GM21381 (cell line): ENCODE data around the gene ILK.

Experiments used
- ATAC-seq: cut with Tn5 transposase; IDR thresholded peaks from one replicate; pipeline ENCODE4 v1.9.1; 2021; ENCODE audit warnings: mild to moderate bottlenecking, moderate library complexity; ENCODE audit not compliant: unreplicated experiment

Gene ILK

GRCh38 chr11:6619004-6619745 is 15.6 kb downstream of the ILK start, which contains the start of gene TPP1:
Gene TPP1, minus strand, starts transcription at chr11:6619422. Its CDS starts 22 bp downstream, at chr11:6619400.
- ATAC-seq: peak; percentile 98

DNA sequence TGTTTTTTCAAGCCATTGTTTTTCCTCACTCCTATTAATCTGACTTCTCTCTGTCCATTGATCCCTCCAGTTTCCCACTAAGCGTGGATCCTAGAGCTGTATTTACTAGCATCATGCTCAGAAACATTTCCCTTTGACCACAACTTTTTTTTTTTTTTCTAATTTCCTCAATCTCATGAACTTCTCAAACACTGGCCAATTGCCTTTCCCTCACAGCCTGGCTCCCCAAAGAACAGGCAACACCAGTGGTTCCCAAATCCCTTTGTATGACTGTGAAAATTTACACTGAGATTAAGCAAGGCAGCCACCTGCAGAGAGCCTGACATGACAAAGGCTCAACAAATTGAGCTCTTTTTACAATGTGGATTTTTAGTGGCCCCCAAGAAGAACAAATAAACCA is 17.1 kb downstream of the ILK start:
- no peak for ATAC-seq

GRCh38 chr11:6621711-6622211 is 18.2 kb downstream of the ILK start:
- no peak for ATAC-seq

- no peak for ATAC-seq
These were observed 18.9 kb downstream of the ILK start for GRCh38 chr11:6622261-6623171.

GRCh38 chr11:6623391-6624363 is 20.1 kb downstream of the ILK start:
- ATAC-seq: no peak

DNA sequence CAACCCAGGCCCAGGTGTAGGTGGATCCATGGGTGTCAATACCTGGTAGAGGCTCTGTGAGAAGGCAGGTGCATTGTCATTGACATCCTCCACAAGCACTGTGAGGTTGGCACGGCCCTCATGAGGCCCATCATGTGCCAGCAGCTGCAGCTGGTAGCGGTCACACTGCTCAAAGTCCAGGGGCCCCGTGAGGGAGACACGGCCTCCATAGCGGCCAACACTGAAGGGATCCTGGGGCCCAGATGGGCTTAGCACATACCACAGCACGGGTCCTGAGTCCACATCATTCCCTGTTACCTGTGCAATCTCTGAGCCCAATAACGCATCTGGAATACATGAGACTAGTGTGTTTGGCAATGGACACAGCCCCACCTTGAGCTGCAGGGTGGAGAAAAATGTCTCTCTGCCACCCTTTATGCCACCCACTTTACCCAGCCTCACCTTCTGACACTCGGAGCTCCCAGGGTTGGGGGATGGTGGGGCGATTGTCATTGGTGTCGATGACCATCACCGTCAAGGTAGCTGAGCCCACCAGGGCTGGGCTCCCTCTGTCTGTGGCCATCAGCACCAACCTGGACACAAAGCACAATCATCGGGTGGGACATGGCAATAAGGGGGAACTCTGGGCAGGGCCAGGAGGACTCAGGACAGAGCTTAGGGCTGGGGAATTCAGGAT is 21.7 kb downstream of the ILK start:
- ATAC-seq: no peak

- ATAC-seq: no peak
These were observed 22.4 kb downstream of the ILK start for GRCh38 chr11:6625832-6626420.

GRCh38 chr11:6626971-6627761 is 23.6 kb downstream of the ILK start:
- no peak for ATAC-seq

DNA sequence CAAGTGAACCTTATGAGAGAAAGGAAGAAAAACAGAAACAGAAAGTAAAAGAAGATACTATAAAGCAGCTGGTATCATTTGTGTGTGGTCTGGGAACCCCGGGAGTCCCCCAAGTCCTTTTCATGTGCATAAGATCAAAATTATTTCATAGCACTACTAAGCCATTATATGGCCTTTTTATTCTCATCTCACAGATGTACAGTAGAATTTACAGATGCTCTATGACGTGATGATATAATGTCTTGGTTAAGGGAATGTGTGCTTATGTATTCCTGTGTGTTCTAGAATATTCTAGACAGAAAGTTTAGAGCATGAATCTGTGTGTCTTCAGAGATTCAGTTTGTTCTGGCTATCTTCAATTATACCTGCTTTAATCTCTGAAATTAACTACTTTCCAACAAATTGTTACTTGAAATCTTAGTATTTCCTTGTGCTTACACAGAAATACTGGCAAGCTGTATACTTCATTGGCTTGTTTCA is 24.2 kb downstream of the ILK start:
- peak; percentile 56 for ATAC-seq

- ATAC-seq: no peak
These were observed 25.0 kb downstream of the ILK start for GRCh38 chr11:6628526-6628925.

GRCh38 chr11:6629573-6629891 is 26.0 kb downstream of the ILK start:
- ATAC-seq: no peak

GRCh38 chr11:6629892-6630631 is 26.5 kb downstream of the ILK start:
- ATAC-seq: no peak

GRCh38 chr11:6630632-6631291 is 27.2 kb downstream of the ILK start:
- no peak for ATAC-seq

DNA sequence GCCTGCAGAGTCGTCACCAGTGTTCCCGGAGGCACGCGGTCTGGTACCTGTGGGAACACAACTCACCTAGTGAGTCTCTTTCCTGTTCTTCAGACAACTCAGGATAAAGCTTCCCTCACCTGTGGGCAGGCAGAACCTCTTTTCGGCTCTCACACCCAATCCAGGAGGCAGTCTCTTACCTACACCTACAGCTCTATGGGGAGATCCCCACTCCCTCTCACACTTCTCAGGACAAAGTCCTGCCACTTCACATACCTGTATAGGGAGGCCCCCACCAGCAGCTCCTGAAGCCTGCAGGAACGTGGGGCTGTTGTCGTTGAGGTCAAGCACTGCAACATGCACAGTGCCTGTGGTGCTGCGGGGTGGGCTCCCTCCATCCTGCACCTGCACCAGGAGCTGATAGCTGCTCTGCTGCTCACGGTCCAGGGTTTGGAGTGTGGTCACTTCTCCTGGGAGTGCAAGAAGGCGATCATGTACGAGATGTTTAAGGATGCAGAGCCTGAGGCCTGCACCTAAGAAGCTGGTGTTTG is 27.9 kb downstream of the ILK start:
- no peak for ATAC-seq

DNA sequence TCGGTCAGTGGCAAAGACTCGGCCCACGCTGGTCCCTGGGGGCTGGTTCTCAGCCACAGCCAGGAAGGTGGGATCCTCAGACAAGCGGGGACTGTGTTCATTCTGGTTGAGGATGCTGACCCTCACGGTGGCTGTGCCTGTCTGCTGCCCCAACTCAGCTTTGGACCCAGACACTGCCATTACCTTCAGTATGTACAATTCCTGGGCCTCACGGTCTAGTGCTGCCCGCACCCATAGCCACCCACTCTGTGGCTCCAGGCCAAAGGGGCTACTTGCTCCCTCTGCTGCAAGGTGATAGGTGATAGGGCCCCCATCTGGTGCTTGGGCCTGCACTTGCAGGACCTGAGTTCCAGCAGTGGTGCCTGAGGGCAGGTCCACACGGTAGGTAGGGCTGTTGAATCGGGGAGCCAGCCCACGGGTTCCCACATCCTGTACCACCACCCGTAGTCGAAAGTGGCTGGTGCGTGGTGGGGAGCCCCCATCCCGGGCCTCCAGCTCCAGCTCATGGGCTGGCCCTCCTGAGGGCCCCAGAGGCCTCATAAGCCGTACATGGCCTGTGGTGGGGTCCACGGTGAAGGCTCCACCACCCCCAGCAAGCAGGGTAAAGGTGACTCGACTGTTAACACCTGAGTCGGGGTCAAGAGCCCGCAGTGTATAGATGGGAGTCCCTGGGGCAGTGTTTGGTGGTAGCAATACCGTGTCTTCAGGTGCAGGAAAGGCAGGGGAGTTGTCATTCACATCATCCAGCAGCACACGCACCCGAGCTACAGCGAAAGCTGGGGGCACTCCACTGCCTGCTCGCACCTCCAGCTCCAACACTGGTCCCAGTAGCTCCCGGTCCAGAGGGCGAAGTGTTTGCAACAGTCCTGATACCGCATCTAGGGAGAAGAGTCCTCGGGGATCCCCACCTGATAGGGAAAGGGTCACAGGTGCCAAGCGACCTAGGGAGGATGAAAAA is 28.8 kb downstream of the ILK start:
- ATAC-seq: no peak
